Fibroblast of lung (primary cell): ENCODE data around the gene KPNA2.

Experiments used
- CTCF ChIP-seq, 2 donors: IDR thresholded peaks in 1 of 2; conservative IDR thresholded peaks in 1 of 2; 1 replicate in 1 of 2; 2 replicates in 1 of 2; pipeline ENCODE4 v1.5.1; 2011 to 2012; ENCODE audit warnings: low read length in 2 of 2, control low read depth in 1 of 2, inconsistent platforms in 1 of 2, low read depth in 1 of 2, mild to moderate bottlenecking in 1 of 2
- EZH2 ChIP-seq: IDR thresholded peaks from 2 replicates; pipeline ENCODE4 v1.5.1; 2012; ENCODE audit warnings: low read length, control low read depth, mild to moderate bottlenecking; ENCODE audit errors: missing control alignments

DNA sequence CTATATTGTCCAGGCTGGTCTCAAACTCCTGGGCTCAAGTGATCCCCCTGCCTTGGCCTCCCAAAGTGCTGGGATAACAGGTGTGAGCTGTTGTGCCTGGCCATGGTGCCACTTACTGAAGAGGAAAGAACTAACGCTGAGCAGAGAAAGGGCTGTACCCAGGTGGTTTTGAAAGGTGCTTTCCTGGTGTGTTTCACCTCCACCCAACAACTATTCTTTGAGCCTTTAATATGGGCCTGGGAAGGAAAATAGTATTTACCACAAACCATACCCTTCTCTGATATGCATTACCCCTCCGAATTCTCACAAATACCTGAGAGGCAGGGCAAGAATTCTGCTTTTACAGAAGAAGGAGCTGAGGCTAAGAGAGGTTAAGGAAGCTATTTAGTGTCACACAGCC, 24.8 kb downstream of the KPNA2 start:
- TF ChIP-seq CTCF (conservative IDR thresholded peaks at IDR 0.05 in 1 of 2, IDR thresholded peaks at IDR 0.05 in 1 of 2; ENCODE audit: low read depth in 1 of 2, low read length in 2 of 2) (no peak), EZH2 (no peak)
